ENCODE results near the gene MCC.

Gene MCC

GRCh38 chr5:113299591-113299990 is 188.7 kb downstream of the MCC start:
- TF ChIP-seq CTCF (IDR thresholded peaks at IDR 0.05; ENCODE audit: low read depth, low read length, missing control alignments), result no peak
- in situ Hi-C loops (cut with HindIII; ENCODE audit: low sequenced_read_pairs), result no loop called here
- no peak overlapping the region for H3K4me3 ChIP-seq (ENCODE audit: low read depth, low read length)
- DNase-seq (ENCODE audit: low read depth), result no peak

- H3K4me3 ChIP-seq (ENCODE audit: low read depth, low read length), result no peak overlapping the region
- no peak for DNase-seq (ENCODE audit: low read depth)
- in situ Hi-C loops (cut with HindIII; ENCODE audit: low sequenced_read_pairs), result no loop called here
- TF ChIP-seq CTCF (IDR thresholded peaks at IDR 0.05; ENCODE audit: low read depth, low read length, missing control alignments), result no peak
Measured at GRCh38 chr5:113296676-113297075, 191.6 kb downstream of the MCC start.

- peak overlapping the region; percentile 68 for H3K4me3 ChIP-seq (ENCODE audit: low read depth, low read length)
- in situ Hi-C loops (cut with HindIII; ENCODE audit: low sequenced_read_pairs), result no loop called here
- TF ChIP-seq CTCF (IDR thresholded peaks at IDR 0.05; ENCODE audit: low read depth, low read length, missing control alignments), result no peak
- no peak for DNase-seq (ENCODE audit: low read depth)
Measured at GRCh38 chr5:113295111-113295539, 193.1 kb downstream of the MCC start.

GRCh38 chr5:113294311-113295110 is 193.7 kb downstream of the MCC start:
- in situ Hi-C loops (cut with HindIII; ENCODE audit: low sequenced_read_pairs), result no loop called here
- H3K4me3 ChIP-seq (ENCODE audit: low read depth, low read length), result peak overlapping the region; percentile 68
- peak; percentile 84 for DNase-seq (ENCODE audit: low read depth)
- peak; percentile 25 for TF ChIP-seq CTCF (IDR thresholded peaks at IDR 0.05; ENCODE audit: low read depth, low read length, missing control alignments)

GRCh38 chr5:113293975-113294310 is 194.3 kb downstream of the MCC start:
- no peak for DNase-seq (ENCODE audit: low read depth)
- in situ Hi-C loops (cut with HindIII; ENCODE audit: low sequenced_read_pairs), result no loop called here
- TF ChIP-seq CTCF (IDR thresholded peaks at IDR 0.05; ENCODE audit: low read depth, low read length, missing control alignments), result no peak
- H3K4me3 ChIP-seq (ENCODE audit: low read depth, low read length), result peak overlapping the region; percentile 68

GRCh38 chr5:113293068-113293974 is 194.9 kb downstream of the MCC start:
- DNase-seq (ENCODE audit: low read depth), result no peak
- in situ Hi-C loops (cut with HindIII; ENCODE audit: low sequenced_read_pairs), result no loop called here
- peak overlapping the region; percentile 68 for H3K4me3 ChIP-seq (ENCODE audit: low read depth, low read length)
- TF ChIP-seq CTCF (IDR thresholded peaks at IDR 0.05; ENCODE audit: low read depth, low read length, missing control alignments), result no peak

Data from astrocyte of the cerebellum (primary cell).